ENCODE measurements around the gene OMA1.
A peak's percentile ranks its signal among the peaks of the same experiment; 100 is the strongest.

Gene OMA1

GRCh38 chr1:58457023-58457635, 89.4 kb downstream of the OMA1 start:
- DNase-seq (ENCODE audit: low spot score), result no peak

GRCh38 chr1:58456470-58456869, 90.1 kb downstream of the OMA1 start:
- no peak for DNase-seq (ENCODE audit: low spot score)

GRCh38 chr1:58454807-58455206, 91.7 kb downstream of the OMA1 start:
- DNase-seq (ENCODE audit: low spot score), result no peak

GRCh38 chr1:58454385-58454784, 92.1 kb downstream of the OMA1 start:
- peak; percentile 22 for DNase-seq (ENCODE audit: low spot score)

GRCh38 chr1:58451560-58452191, 94.8 kb downstream of the OMA1 start:
- DNase-seq (ENCODE audit: low spot score), result no peak

- no peak for DNase-seq (ENCODE audit: low spot score)
Measured at GRCh38 chr1:58447886-58448285, 98.6 kb downstream of the OMA1 start.

GRCh38 chr1:58447042-58447441, 99.5 kb downstream of the OMA1 start:
- DNase-seq (ENCODE audit: low spot score), result no peak

GRCh38 chr1:58446368-58446767, 100.2 kb downstream of the OMA1 start:
- DNase-seq (ENCODE audit: low spot score), result no peak

- no peak for DNase-seq (ENCODE audit: low spot score)
Measured at GRCh38 chr1:58443986-58444868, 102.3 kb downstream of the OMA1 start.

- no peak for DNase-seq (ENCODE audit: low spot score)
Measured at GRCh38 chr1:58442114-58442513, 104.4 kb downstream of the OMA1 start.

GRCh38 chr1:58441699-58442098, 104.8 kb downstream of the OMA1 start:
- DNase-seq (ENCODE audit: low spot score), result no peak

GRCh38 chr1:58440696-58441095, 105.8 kb downstream of the OMA1 start:
- DNase-seq (ENCODE audit: low spot score), result no peak

GRCh38 chr1:58439946-58440345, 106.6 kb downstream of the OMA1 start:
- DNase-seq (ENCODE audit: low spot score), result no peak

- no peak for DNase-seq (ENCODE audit: low spot score)
Measured at GRCh38 chr1:58438468-58438867, 108.1 kb downstream of the OMA1 start.

- peak; percentile 27 for DNase-seq (ENCODE audit: low spot score)
Measured at GRCh38 chr1:58437623-58438022, 108.9 kb downstream of the OMA1 start.

GRCh38 chr1:58436615-58437297, 109.8 kb downstream of the OMA1 start:
- DNase-seq (ENCODE audit: low spot score), result no peak

- DNase-seq (ENCODE audit: low spot score), result no peak
Measured at GRCh38 chr1:58435376-58435775, 111.2 kb downstream of the OMA1 start.

- no peak for DNase-seq (ENCODE audit: low spot score)
Measured at GRCh38 chr1:58434607-58435006, 111.9 kb downstream of the OMA1 start.

GRCh38 chr1:58434181-58434580, 112.3 kb downstream of the OMA1 start:
- DNase-seq (ENCODE audit: low spot score), result no peak

GRCh38 chr1:58432851-58433668, 113.5 kb downstream of the OMA1 start:
- peak; percentile 86 for DNase-seq (ENCODE audit: low spot score)

GRCh38 chr1:58431901-58432620, 114.5 kb downstream of the OMA1 start:
- DNase-seq (ENCODE audit: low spot score), result no peak
